Measurements from ENCODE around the gene UBAP2L.

GRCh38 chr1:154208677-154209388, 11.9 kb upstream of the UBAP2L start:
- TF ChIP-seq CTCF (IDR thresholded peaks at IDR 0.05) (no peak), POLR2A (IDR thresholded peaks at IDR 0.05) (no peak), POLR2AphosphoS5 (IDR thresholded peaks at IDR 0.05) (no peak)

Data from sigmoid colon (tissue), 4 donors.